IMR-90 (cell line): ENCODE results near the gene GEMIN8.

ENCODE experiments used
- CTCF ChIP-seq: conservative IDR thresholded peaks from 2 replicates; pipeline ENCODE4 v1.5.1; 2012; ENCODE audit warnings: mild to moderate bottlenecking, low read depth, low read length, improper control_type of control experiment
- ELK1 ChIP-seq: fragments of 150-350 bp; IDR thresholded peaks from 2 replicates; pipeline ENCODE4 v1.6.1; 2016; ENCODE audit warnings: low read depth, mild to moderate bottlenecking, low read length, moderate library complexity, borderline replicate concordance
- FOS ChIP-seq: fragments of 150-350 bp; IDR thresholded peaks from 2 replicates; pipeline ENCODE4 v1.6.1; 2016; ENCODE audit warnings: low read depth, low read length
- MAZ ChIP-seq: IDR thresholded peaks from 2 replicates; pipeline ENCODE4 v1.6.1; 2012; ENCODE audit warnings: low read depth, mild to moderate bottlenecking, low read length, improper control_type of control experiment, moderate library complexity, borderline replicate concordance
- MXI1 ChIP-seq: IDR thresholded peaks from 2 replicates; pipeline ENCODE4 v1.6.1; 2012; ENCODE audit warnings: low read depth, mild to moderate bottlenecking, low read length, moderate library complexity, borderline replicate concordance
- POLR2A ChIP-seq: IDR thresholded peaks from 2 replicates; pipeline ENCODE4 v1.6.1; 2012; ENCODE audit warnings: mild to moderate bottlenecking, low read depth, low read length
- RAD21 ChIP-seq: IDR thresholded peaks from 2 replicates; pipeline ENCODE4 v1.6.1; 2012; ENCODE audit warnings: low read length, improper control_type of control experiment
- RCOR1 ChIP-seq: IDR thresholded peaks from 2 replicates; pipeline ENCODE4 v1.6.1; 2012; ENCODE audit warnings: mild to moderate bottlenecking, low read length, improper control_type of control experiment; ENCODE audit not compliant: insufficient replicate concordance

GRCh38 chrX:14015941-14016340 lies 13.8 kb downstream of the GEMIN8 start:
- TF ChIP-seq POLR2A = no peak
- TF ChIP-seq ELK1 = no peak
- TF ChIP-seq CTCF = no peak
- TF ChIP-seq MXI1 = no peak
- TF ChIP-seq RCOR1 = no peak
- no peak for TF ChIP-seq RAD21
- TF ChIP-seq MAZ = no peak
- no peak for TF ChIP-seq FOS
